ENCODE measurements around the gene MAP4K5. TPM values are rescaled to one million over a fixed set of nuclear protein-coding genes. Genes with fewer than 3 reads are reported as not detected.

The MAP4K5 gene
- total and polyA plus RNA-seq, 4 experiments from 2014 or later = 5.9 to 43.0 (median 31.5) TPM

GRCh38 chr14:50387548-50387947, 144.8 kb downstream of the MAP4K5 start:
- Mint-ChIP-seq H3K27me3 (no peaks in the 10 kb centered on the region), H3K27ac (no peak overlapping the region), H3K4me1 (no peaks in the 10 kb centered on the region), H3K9me3 (peaks cover 0 to 1% (median 0%) of the 10 kb centered on the region in 8 donors), H3K36me3 (no peaks in the 10 kb centered on the region), H3K4me3 (no peak overlapping the region)
- no peak overlapping the region for H3K4me3 ChIP-seq (ENCODE audit: low read length in 2 of 2)
- H3K27me3 ChIP-seq (ENCODE audit: insufficient read depth, low read length) = no peaks in the 10 kb centered on the region
- DNase-seq = no peak
- POLR2A ChIA-PET (ENCODE audit: partially characterized antibody) = no interaction called here
- intact Hi-C loops (cut with micrococcal nuclease) = no loop called here
- H3K4me1 ChIP-seq (ENCODE audit: insufficient read depth, low read length) = no peaks in the 10 kb centered on the region
- no peaks in the 10 kb centered on the region for H3K9me3 ChIP-seq (ENCODE audit: control insufficient read depth in 1 of 2, low read length in 2 of 2)
- no peak overlapping the region for H3K27ac ChIP-seq (ENCODE audit: low read depth, low read length)
- CTCF ChIA-PET (ENCODE audit: partially characterized antibody) = interaction anchor here (0.6 kb wide), 1 partner anchor 468 kb away, joined by 3 read pairs; no protein-coding TSS in a partner anchor
- H3K36me3 ChIP-seq (ENCODE audit: insufficient read depth, low read length) = no peaks in the 10 kb centered on the region

GRCh38 chr14:50383618-50384225, 148.6 kb downstream of the MAP4K5 start:
- no peak for DNase-seq
- Mint-ChIP-seq H3K4me1 (no peaks in the 10 kb centered on the region), H3K36me3 (no peaks in the 10 kb centered on the region), H3K4me3 (no peak overlapping the region), H3K27ac (no peak overlapping the region), H3K27me3 (no peaks in the 10 kb centered on the region), H3K9me3 (no peaks in the 10 kb centered on the region)
- ChIA-PET CTCF (ENCODE audit: partially characterized antibody) (no interaction called here), POLR2A (ENCODE audit: partially characterized antibody) (no interaction called here)
- Histone ChIP-seq H3K4me3 (ENCODE audit: low read length in 2 of 2) (no peak overlapping the region), H3K4me1 (ENCODE audit: insufficient read depth, low read length) (no peaks in the 10 kb centered on the region), H3K27ac (ENCODE audit: low read depth, low read length) (no peak overlapping the region), H3K36me3 (ENCODE audit: insufficient read depth, low read length) (no peaks in the 10 kb centered on the region), H3K27me3 (ENCODE audit: insufficient read depth, low read length) (no peaks in the 10 kb centered on the region), H3K9me3 (ENCODE audit: control insufficient read depth in 1 of 2, low read length in 2 of 2) (no peaks in the 10 kb centered on the region)
- intact Hi-C loops (cut with micrococcal nuclease) = no loop called here

GRCh38 chr14:50381823-50382287, 150.5 kb downstream of the MAP4K5 start:
- DNase-seq = no peak
- H3K4me1 Mint-ChIP-seq = no peaks in the 10 kb centered on the region
- H3K36me3 ChIP-seq (ENCODE audit: insufficient read depth, low read length) = no peaks in the 10 kb centered on the region
- H3K9me3 ChIP-seq (ENCODE audit: control insufficient read depth in 1 of 2, low read length in 2 of 2) = no peaks in the 10 kb centered on the region
- no peaks in the 10 kb centered on the region for H3K36me3 Mint-ChIP-seq
- no peaks in the 10 kb centered on the region for H3K27me3 ChIP-seq (ENCODE audit: insufficient read depth, low read length)
- H3K4me1 ChIP-seq (ENCODE audit: insufficient read depth, low read length) = no peaks in the 10 kb centered on the region
- CTCF ChIA-PET (ENCODE audit: partially characterized antibody) = no interaction called here
- POLR2A ChIA-PET (ENCODE audit: partially characterized antibody) = no interaction called here
- no peaks in the 10 kb centered on the region for H3K9me3 Mint-ChIP-seq
- H3K27me3 Mint-ChIP-seq = no peaks in the 10 kb centered on the region
- peak overlapping the region in 1 of 7 donors; percentile 62 for H3K27ac Mint-ChIP-seq
- intact Hi-C loops (cut with micrococcal nuclease) = no loop called here
- H3K4me3 Mint-ChIP-seq = no peak overlapping the region
- H3K27ac ChIP-seq (ENCODE audit: low read depth, low read length) = no peak overlapping the region
- H3K4me3 ChIP-seq (ENCODE audit: low read length in 2 of 2) = no peak overlapping the region

GRCh38 chr14:50381008-50381407, 151.4 kb downstream of the MAP4K5 start:
- intact Hi-C loops (cut with micrococcal nuclease) = no loop called here
- no peaks in the 10 kb centered on the region for H3K9me3 ChIP-seq (ENCODE audit: control insufficient read depth in 1 of 2, low read length in 2 of 2)
- H3K27me3 ChIP-seq (ENCODE audit: insufficient read depth, low read length) = no peaks in the 10 kb centered on the region
- no peaks in the 10 kb centered on the region for H3K36me3 ChIP-seq (ENCODE audit: insufficient read depth, low read length)
- H3K4me3 ChIP-seq (ENCODE audit: low read length in 2 of 2) = no peak overlapping the region
- H3K27ac Mint-ChIP-seq = no peak overlapping the region
- no peaks in the 10 kb centered on the region for H3K9me3 Mint-ChIP-seq
- no peak overlapping the region for H3K27ac ChIP-seq (ENCODE audit: low read depth, low read length)
- ChIA-PET CTCF (ENCODE audit: partially characterized antibody) (no interaction called here), POLR2A (ENCODE audit: partially characterized antibody) (no interaction called here)
- H3K4me1 ChIP-seq (ENCODE audit: insufficient read depth, low read length) = no peaks in the 10 kb centered on the region
- no peaks in the 10 kb centered on the region for H3K4me1 Mint-ChIP-seq
- H3K4me3 Mint-ChIP-seq = no peak overlapping the region
- H3K27me3 Mint-ChIP-seq = no peaks in the 10 kb centered on the region
- H3K36me3 Mint-ChIP-seq = no peaks in the 10 kb centered on the region
- no peak for DNase-seq

- Mint-ChIP-seq H3K9me3 (no peaks in the 10 kb centered on the region), H3K4me3 (no peak overlapping the region), H3K36me3 (no peaks in the 10 kb centered on the region), H3K4me1 (no peaks in the 10 kb centered on the region), H3K27ac (no peak overlapping the region), H3K27me3 (no peaks in the 10 kb centered on the region)
- no peak for DNase-seq
- no peaks in the 10 kb centered on the region for H3K27me3 ChIP-seq (ENCODE audit: insufficient read depth, low read length)
- H3K4me3 ChIP-seq (ENCODE audit: low read length in 2 of 2) = no peak overlapping the region
- intact Hi-C loops (cut with micrococcal nuclease) = no loop called here
- H3K9me3 ChIP-seq (ENCODE audit: control insufficient read depth in 1 of 2, low read length in 2 of 2) = no peaks in the 10 kb centered on the region
- no peaks in the 10 kb centered on the region for H3K36me3 ChIP-seq (ENCODE audit: insufficient read depth, low read length)
- no peak overlapping the region for H3K27ac ChIP-seq (ENCODE audit: low read depth, low read length)
- POLR2A ChIA-PET (ENCODE audit: partially characterized antibody) = no interaction called here
- CTCF ChIA-PET (ENCODE audit: partially characterized antibody) = no interaction called here
- H3K4me1 ChIP-seq (ENCODE audit: insufficient read depth, low read length) = no peaks in the 10 kb centered on the region
These were observed 151.9 kb downstream of the MAP4K5 start for GRCh38 chr14:50380455-50380854.

GRCh38 chr14:50379563-50379962, 152.8 kb downstream of the MAP4K5 start:
- H3K9me3 ChIP-seq (ENCODE audit: control insufficient read depth in 1 of 2, low read length in 2 of 2) = no peaks in the 10 kb centered on the region
- no peaks in the 10 kb centered on the region for H3K36me3 Mint-ChIP-seq
- no peaks in the 10 kb centered on the region for H3K36me3 ChIP-seq (ENCODE audit: insufficient read depth, low read length)
- no peaks in the 10 kb centered on the region for H3K27me3 Mint-ChIP-seq
- H3K27ac Mint-ChIP-seq = no peak overlapping the region
- no peaks in the 10 kb centered on the region for H3K27me3 ChIP-seq (ENCODE audit: insufficient read depth, low read length)
- POLR2A ChIA-PET (ENCODE audit: partially characterized antibody) = no interaction called here
- DNase-seq = no peak
- no peak overlapping the region for H3K4me3 Mint-ChIP-seq
- no peaks in the 10 kb centered on the region for H3K4me1 ChIP-seq (ENCODE audit: insufficient read depth, low read length)
- no peaks in the 10 kb centered on the region for H3K9me3 Mint-ChIP-seq
- intact Hi-C loops (cut with micrococcal nuclease) = no loop called here
- H3K4me1 Mint-ChIP-seq = no peaks in the 10 kb centered on the region
- H3K4me3 ChIP-seq (ENCODE audit: low read length in 2 of 2) = no peak overlapping the region
- CTCF ChIA-PET (ENCODE audit: partially characterized antibody) = no interaction called here
- H3K27ac ChIP-seq (ENCODE audit: low read depth, low read length) = no peak overlapping the region

- no peak overlapping the region for H3K27ac Mint-ChIP-seq
- no peaks in the 10 kb centered on the region for H3K36me3 Mint-ChIP-seq
- no peaks in the 10 kb centered on the region for H3K9me3 ChIP-seq (ENCODE audit: control insufficient read depth in 1 of 2, low read length in 2 of 2)
- H3K27ac ChIP-seq (ENCODE audit: low read depth, low read length) = no peak overlapping the region
- H3K9me3 Mint-ChIP-seq = no peaks in the 10 kb centered on the region
- intact Hi-C loops (cut with micrococcal nuclease) = no loop called here
- no peaks in the 10 kb centered on the region for H3K4me1 ChIP-seq (ENCODE audit: insufficient read depth, low read length)
- DNase-seq = no peak
- H3K4me3 ChIP-seq (ENCODE audit: low read length in 2 of 2) = no peak overlapping the region
- no peaks in the 10 kb centered on the region for H3K27me3 Mint-ChIP-seq
- no peaks in the 10 kb centered on the region for H3K4me1 Mint-ChIP-seq
- CTCF ChIA-PET (ENCODE audit: partially characterized antibody) = no interaction called here
- no peak overlapping the region for H3K4me3 Mint-ChIP-seq
- peaks cover 4% of the 10 kb centered on the region for H3K27me3 ChIP-seq (ENCODE audit: insufficient read depth, low read length)
- H3K36me3 ChIP-seq (ENCODE audit: insufficient read depth, low read length) = no peaks in the 10 kb centered on the region
- POLR2A ChIA-PET (ENCODE audit: partially characterized antibody) = no interaction called here
These were observed 154.8 kb downstream of the MAP4K5 start for GRCh38 chr14:50377550-50378085.

Data from CD4-positive, alpha-beta memory T cell (primary cell).